NCI-H2171 treated with DMSO at 0.1 percent for 48 hours (cell line): ENCODE measurements around the gene GAPDHS.
A peak's percentile ranks its signal among the peaks of the same experiment; 100 is the strongest.

Experiments used
- DNase-seq: peaks from one replicate; lab custom pipeline; 2025; lab: John Stamatoyannopoulos, UW

Gene GAPDHS

DNA sequence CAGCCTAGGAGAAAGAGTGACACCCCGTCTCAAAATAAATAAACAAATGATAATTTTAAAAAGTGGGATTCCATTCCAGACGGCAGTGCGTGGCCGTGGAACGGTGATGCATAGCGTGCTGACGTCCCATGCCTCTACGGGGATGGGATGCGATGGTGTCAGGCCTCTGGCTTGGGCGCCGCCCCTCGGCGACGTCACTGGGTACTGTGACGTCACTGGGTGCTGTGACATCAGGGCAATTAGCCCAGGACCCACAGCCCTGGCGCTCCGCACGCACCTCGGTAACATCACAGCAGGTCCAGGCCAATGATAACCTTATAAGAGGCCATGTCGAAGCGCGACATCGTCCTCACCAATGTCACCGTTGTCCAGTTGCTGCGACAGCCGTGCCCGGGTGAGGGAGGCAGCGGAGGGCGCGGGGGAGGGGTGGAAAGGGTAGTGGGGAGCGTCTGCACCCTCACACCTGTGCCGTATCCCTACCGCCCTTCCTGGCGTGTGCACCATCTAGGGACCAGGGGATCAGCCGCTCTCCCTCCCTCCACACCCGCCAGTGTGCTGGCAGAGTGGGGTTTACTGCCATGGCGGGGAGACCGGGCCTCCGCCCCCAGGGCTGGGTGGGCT is at the start of gene GAPDHS:
Gene GAPDHS, plus strand, starts transcription at position 256 of the 621 bp plus-strand sequence. Its CDS starts 72 bp downstream, at position 328.
- DNase-seq, result no peak

GRCh38 chr19:35484252-35485036 is 48.8 kb upstream of the GAPDHS start:
- peak; percentile 43 for DNase-seq

GRCh38 chr19:35486268-35486708 is 47.0 kb upstream of the GAPDHS start:
- no peak for DNase-seq

DNA sequence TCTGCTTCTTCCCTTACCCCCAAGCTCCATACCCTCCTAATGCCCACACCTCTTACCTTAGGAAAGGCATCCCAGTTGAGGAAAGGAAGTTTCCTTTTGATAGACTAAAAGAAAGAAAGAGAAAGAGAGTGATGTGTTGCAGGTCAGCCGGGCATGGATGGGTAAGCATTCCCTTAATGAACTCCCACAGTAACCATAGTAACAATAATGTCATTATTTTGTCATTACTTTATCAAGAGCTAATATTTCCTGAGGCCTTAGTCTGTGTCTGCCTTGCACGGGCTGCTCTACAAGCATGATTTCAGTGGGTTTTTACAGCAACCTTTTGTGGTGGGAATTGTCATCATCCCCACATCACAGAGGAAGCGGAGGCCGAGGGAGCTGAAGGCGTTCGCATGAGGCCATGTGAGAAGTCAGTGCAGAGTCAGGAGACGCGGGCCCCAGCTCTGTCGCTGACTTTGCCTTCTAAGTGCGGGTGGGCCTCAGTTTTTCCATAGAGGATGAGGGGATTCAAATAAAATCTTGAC is 45.5 kb upstream of the GAPDHS start:
- no peak for DNase-seq

- DNase-seq, result no peak
Measured at GRCh38 chr19:35488677-35489076, 44.6 kb upstream of the GAPDHS start.

GRCh38 chr19:35490364-35490763 is 42.9 kb upstream of the GAPDHS start, which contains the start of gene KRTDAP:
TSS of gene KRTDAP (minus strand) at chr19:35490464. CDS start at chr19:35490442, 22 bp downstream.
- no peak for DNase-seq

DNA sequence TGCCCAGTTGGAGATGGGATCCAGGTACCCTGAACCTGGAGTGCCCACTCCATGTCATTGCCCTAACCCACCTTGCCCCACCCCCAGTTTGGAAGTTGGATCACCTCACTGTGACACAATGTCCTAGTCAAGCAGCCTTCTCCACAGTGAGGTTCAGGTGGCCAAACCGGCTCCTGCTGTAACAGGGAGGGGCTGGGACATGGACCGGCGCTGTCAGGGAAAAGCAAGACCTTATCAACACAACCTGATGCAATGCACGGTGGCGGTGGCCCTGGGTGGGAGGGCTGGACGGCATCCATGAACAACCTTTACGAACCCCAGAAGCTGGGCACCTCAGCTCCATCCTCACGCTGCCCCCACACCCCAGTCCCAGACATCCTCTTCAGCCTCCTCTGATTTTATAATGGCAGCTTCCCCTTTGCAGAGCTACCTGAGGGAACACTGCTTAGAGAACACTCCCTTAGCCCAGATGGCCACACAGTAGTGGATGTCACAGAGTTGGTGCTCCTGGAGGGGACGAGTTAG is 41.4 kb upstream of the GAPDHS start:
- no peak for DNase-seq

DNA sequence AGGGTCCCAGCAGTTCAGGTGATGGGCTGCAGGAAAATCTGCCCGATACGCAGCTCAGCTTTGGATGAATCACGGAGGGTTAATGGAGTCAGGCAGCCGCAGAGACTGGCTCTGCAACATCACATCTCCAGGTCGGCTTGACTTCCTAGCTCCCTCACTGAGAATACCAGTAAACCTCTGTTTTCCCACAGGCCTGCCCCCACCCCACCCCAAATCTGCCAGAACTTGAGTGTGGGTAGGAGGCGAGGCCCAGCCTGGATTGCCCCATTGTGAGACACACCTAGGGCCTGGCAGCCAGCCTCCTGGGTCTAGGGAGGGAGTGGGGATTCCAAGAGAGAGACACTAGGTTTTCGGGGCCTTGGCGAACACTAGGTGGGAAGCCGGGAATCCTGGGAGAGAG is 39.3 kb upstream of the GAPDHS start:
- no peak for DNase-seq

GRCh38 chr19:35495107-35496064 is 37.9 kb upstream of the GAPDHS start:
- peak; percentile 57 for DNase-seq

DNA sequence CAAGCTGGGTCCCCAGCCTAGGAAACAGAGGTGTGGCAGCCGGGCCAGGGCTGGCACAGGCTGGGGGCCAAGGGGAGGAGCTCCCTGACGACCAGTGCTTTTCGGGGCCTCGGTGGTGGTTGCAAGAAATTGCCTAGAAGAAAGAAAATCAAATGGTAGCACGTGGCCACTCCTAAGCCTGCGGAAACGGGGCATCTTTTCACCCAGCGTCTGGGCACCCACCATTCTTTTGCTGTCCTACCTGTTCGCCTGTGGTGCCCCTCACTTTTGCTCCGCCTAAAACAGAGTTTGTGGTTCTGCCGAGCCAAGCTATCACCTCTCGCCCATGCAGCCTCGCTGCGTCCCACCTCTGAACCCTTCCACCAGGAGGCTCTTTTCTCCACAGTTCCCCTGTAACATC is 35.9 kb upstream of the GAPDHS start:
- no peak for DNase-seq

GRCh38 chr19:35498220-35498619 is 35.0 kb upstream of the GAPDHS start:
- DNase-seq, result no peak

DNA sequence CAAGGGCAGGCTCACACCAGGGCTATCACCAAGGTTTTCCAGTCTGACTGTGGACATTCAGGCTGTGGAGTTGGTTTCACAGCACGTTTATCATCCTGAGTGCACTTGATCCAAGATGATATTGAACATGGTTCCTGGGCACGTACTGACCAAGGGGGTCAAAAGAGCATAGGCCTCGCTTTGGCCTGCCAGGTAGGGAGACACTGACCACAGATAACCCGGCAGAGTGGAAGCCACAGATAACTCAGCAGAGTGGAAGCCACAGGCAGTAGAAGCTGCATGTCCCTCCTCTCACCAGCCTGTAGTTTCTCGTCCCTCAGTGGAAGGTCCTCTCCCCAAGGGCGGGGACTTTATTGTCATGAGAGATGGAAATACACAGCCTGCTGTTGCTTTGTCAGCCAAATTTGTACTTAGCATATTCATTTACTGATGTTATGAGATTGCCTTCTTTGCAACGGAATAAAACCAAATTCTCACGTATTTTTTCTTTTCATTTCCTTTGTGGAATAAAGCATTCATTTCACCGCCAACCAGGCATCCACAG is 34.2 kb upstream of the GAPDHS start:
- DNase-seq, result no peak

GRCh38 chr19:35500611-35501010 is 32.6 kb upstream of the GAPDHS start:
- DNase-seq, result no peak

- DNase-seq, result no peak
Measured at GRCh38 chr19:35501684-35502083, 31.6 kb upstream of the GAPDHS start.

DNA sequence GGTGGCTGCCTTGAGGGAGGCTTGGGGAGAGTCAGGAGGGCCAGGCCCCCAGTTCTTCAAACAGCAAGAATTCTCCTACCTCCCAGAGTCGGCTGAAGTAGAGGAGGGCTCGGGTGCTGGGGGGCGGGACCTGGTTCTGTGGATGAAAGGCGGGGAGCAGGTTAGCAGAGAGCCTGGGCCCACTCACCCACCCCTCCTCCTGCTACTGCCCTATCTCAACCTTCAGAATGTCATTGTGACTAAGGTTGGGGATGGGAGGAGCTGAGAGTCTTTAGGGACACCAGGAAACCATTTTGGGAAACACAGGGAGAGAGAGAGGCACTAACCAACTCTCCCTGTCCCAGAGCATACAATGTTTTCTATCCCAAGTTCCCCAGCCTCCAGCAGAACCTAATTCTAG is 30.5 kb upstream of the GAPDHS start:
- no peak for DNase-seq

- no peak for DNase-seq
Measured at GRCh38 chr19:35506011-35506410, 27.2 kb upstream of the GAPDHS start.

GRCh38 chr19:35507561-35507960 is 25.7 kb upstream of the GAPDHS start:
- no peak for DNase-seq

DNA sequence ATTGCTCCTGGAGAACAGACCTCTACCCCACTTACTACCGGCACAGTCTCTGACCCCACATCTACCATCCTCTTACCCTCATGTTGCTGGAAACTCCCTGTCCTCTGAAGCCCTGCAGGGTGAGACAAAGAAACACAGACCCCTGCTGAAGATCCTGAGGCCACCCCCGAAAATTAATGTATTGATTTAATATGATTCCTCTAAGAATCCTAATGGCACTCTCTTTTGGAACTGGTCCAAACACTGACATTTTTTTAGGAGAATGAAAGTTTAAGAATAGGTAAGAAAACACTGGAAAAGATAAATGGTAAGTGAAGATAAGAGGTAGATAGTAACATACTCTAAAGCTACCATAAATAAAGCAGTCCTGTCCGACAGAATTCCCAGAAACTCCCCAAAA is 25.1 kb upstream of the GAPDHS start:
- DNase-seq, result no peak

GRCh38 chr19:35509018-35509652 is 24.1 kb upstream of the GAPDHS start:
- DNase-seq, result no peak

- DNase-seq, result peak; percentile 20
Measured at GRCh38 chr19:35509861-35510625, 23.2 kb upstream of the GAPDHS start.
